Renal cortex interstitium (tissue), 11 donors: Measurements from ENCODE around the gene CACNG1. TPM values are rescaled to one million over a fixed set of nuclear protein-coding genes. Genes with fewer than 3 reads are reported as not detected.

Experiments used
- DNase-seq, 11 donors: peaks; one replicate each; pipeline ENCODE4 v3.0.0-alpha.2; 2013; ENCODE audit warnings: low read depth in 9 of 11, low spot score in 4 of 11; ENCODE audit errors: extremely low read depth in 1 of 11
- polyA plus RNA-seq, 3 donors: library from polyadenylated mRNA; unstranded; fragments of 120-200 nt; gene quantifications; one replicate each; pipeline ENCODE4 v1.2.1, GENCODE V29; 2013; ENCODE audit not compliant: insufficient read length in 3 of 3

Gene CACNG1
- polyA plus RNA-seq, 3 donors = not detected

GRCh38 chr17:67047382-67047781 is 3.0 kb downstream of the CACNG1 start:
- DNase-seq = no peak

GRCh38 chr17:67049025-67049739 is 4.8 kb downstream of the CACNG1 start:
- DNase-seq = no peak

- no peak for DNase-seq
Observed at GRCh38 chr17:67050066-67050465, 5.7 kb downstream of the CACNG1 start.

GRCh38 chr17:67050471-67051154 is 6.3 kb downstream of the CACNG1 start:
- no peak for DNase-seq

GRCh38 chr17:67051155-67051538 is 6.8 kb downstream of the CACNG1 start:
- no peak for DNase-seq

- DNase-seq = no peak
Observed at GRCh38 chr17:67051837-67052236, 7.5 kb downstream of the CACNG1 start.

GRCh38 chr17:67052720-67053437 is 8.5 kb downstream of the CACNG1 start:
- no peak for DNase-seq

- no peak for DNase-seq
Observed at GRCh38 chr17:67053438-67054000, 9.2 kb downstream of the CACNG1 start.

GRCh38 chr17:67054011-67054591 is 9.7 kb downstream of the CACNG1 start:
- DNase-seq = no peak

- DNase-seq = no peak
Observed at GRCh38 chr17:67054608-67055007, 10.3 kb downstream of the CACNG1 start.

- DNase-seq = no peak
Observed at GRCh38 chr17:67055041-67055443, 10.7 kb downstream of the CACNG1 start.

- DNase-seq = no peak
Observed at GRCh38 chr17:67055811-67056745, 11.7 kb downstream of the CACNG1 start.

- DNase-seq = no peak
Observed at GRCh38 chr17:67056746-67057490, 12.6 kb downstream of the CACNG1 start.

GRCh38 chr17:67058036-67058435 is 13.7 kb downstream of the CACNG1 start:
- no peak for DNase-seq

- DNase-seq = no peak
Observed at GRCh38 chr17:67059372-67059771, 15.0 kb downstream of the CACNG1 start.

- peak in 8 of 11 donors; percentile 22 to 46 (median 31) for DNase-seq
Observed at GRCh38 chr17:67063141-67063540, 18.8 kb downstream of the CACNG1 start.

- DNase-seq = no peak
Observed at GRCh38 chr17:67066717-67067116, 22.4 kb downstream of the CACNG1 start.
